OCI-LY1 (cell line): ENCODE data around the gene CLVS2.

Experiments
- H2AFZ ChIP-seq: fragments of 200-600 bp; sonication (generic), shearing (Covaris generic); 2 replicates; pipeline ENCODE4 v1.6.0; 2014; ENCODE audit warnings: antibody characterized with exemption, mild to moderate bottlenecking, low read length
- H3F3A ChIP-seq: fragments of 200-600 bp; sonication (generic), shearing (Covaris generic); 2 replicates; pipeline ENCODE4 v1.6.0; 2014; ENCODE audit warnings: mild to moderate bottlenecking, antibody characterized with exemption, low read length, moderate library complexity; ENCODE audit not compliant: insufficient read depth
- H3K27ac ChIP-seq: fragments of 200-600 bp; sonication (generic); 2 replicates; pipeline ENCODE4 v1.5.1; 2014; ENCODE audit warnings: low read length, mixed run types, mild to moderate bottlenecking, low read depth; ENCODE audit not compliant: poor library complexity, severe bottlenecking
- H3K27me3 ChIP-seq: fragments of 200-600 bp; sonication (generic); 2 replicates; pipeline ENCODE4 v1.6.0; 2014; ENCODE audit warnings: antibody characterized with exemption, mild to moderate bottlenecking, low read length, moderate library complexity; ENCODE audit not compliant: insufficient read depth
- H3K36me3 ChIP-seq: fragments of 200-600 bp; sonication (generic); 2 replicates; pipeline ENCODE4 v1.6.1; 2014; ENCODE audit warnings: mild to moderate bottlenecking, antibody characterized with exemption, low read length, moderate library complexity, mixed read lengths; ENCODE audit not compliant: insufficient read depth
- H3K4me1 ChIP-seq: fragments of 200-600 bp; sonication (generic); 2 replicates; pipeline ENCODE4 v1.5.1; 2014; ENCODE audit warnings: mild to moderate bottlenecking, low read length, moderate library complexity; ENCODE audit not compliant: insufficient read depth, severe bottlenecking
- H3K4me2 ChIP-seq: fragments of 200-600 bp; sonication (generic), shearing (Covaris generic); 2 replicates; pipeline ENCODE4 v1.6.1; 2014; ENCODE audit warnings: low read length
- H3K4me3 ChIP-seq: fragments of 200-600 bp; sonication (generic); 2 replicates; pipeline ENCODE4 v1.5.1; 2014; ENCODE audit warnings: low read length, low read depth, mild to moderate bottlenecking, mixed read lengths; ENCODE audit not compliant: poor library complexity, severe bottlenecking
- H3K79me2 ChIP-seq: fragments of 200-600 bp; shearing (Covaris generic); 2 replicates; pipeline ENCODE4 v1.6.1; 2016; ENCODE audit warnings: mixed run types, low read length, mixed read lengths; ENCODE audit not compliant: insufficient read depth
- H3K9ac ChIP-seq: fragments of 200-600 bp; sonication (generic), shearing (Covaris generic); 2 replicates; pipeline ENCODE4 v1.6.1; 2014; ENCODE audit warnings: mild to moderate bottlenecking, low read length, mixed read lengths
- H3K9me2 ChIP-seq: fragments of 200-600 bp; sonication (generic), shearing (Covaris generic); 2 replicates; pipeline ENCODE4 v1.6.1; 2014; ENCODE audit warnings: low read depth, mild to moderate bottlenecking, low read length, mixed read lengths
- H3K9me3 ChIP-seq: fragments of 200-600 bp; shearing (Covaris generic); 2 replicates; pipeline ENCODE4 v1.6.1; 2014; ENCODE audit warnings: low read length, mixed read lengths
- H4K20me1 ChIP-seq: fragments of 200-600 bp; sonication (generic), shearing (Covaris generic); 2 replicates; pipeline ENCODE4 v1.6.0; 2016; ENCODE audit warnings: mild to moderate bottlenecking, low read length; ENCODE audit not compliant: insufficient read depth
- EZH2 ChIP-seq: fragments of 200-600 bp; sonication (generic), shearing (Covaris generic); IDR thresholded peaks from 2 replicates; pipeline ENCODE4 v1.8.0; 2017; ENCODE audit warnings: borderline replicate concordance, mixed run types, mild to moderate bottlenecking, antibody characterized with exemption, low read length, moderate library complexity, mixed read lengths
- TF ChIP-seq, protein P1 (sequence below): fragments of 200-600 bp; sonication (generic), shearing (Covaris generic); IDR thresholded peaks from 2 replicates; pipeline ENCODE4 v1.5.1; 2017; ENCODE audit warnings: mild to moderate bottlenecking, antibody characterized with exemption, low read length, moderate library complexity, mixed read lengths

The CLVS2 gene

DNA sequence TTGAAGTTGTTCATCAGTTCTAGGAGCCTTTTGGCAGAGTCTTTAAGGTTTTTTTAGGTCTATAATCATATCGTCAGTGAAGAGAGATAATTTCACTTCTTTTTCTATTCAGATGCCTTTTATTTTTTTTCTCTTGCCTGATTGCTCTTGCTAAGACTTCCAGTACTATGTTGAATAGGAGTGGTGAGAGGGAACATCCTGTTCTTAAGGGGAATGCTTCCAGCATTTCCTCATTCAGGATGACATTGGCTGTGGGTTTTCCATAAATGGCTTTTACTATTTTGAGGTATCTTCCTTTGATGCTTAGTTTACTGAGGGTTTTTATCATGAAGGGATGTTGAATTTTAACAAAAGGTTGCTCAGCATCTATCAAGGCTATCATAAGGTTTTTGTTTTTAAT is 109.5 kb downstream of the CLVS2 start:
- Histone ChIP-seq H3K9ac (no peak overlapping the region), H3K9me3 (no peaks in the 10 kb centered on the region), H3K79me2 (no peaks in the 10 kb centered on the region), H3K4me3 (no peak overlapping the region), H3K4me2 (no peak overlapping the region), H3K9me2 (no peaks in the 10 kb centered on the region), H3K36me3 (no peaks in the 10 kb centered on the region), H3K4me1 (no peaks in the 10 kb centered on the region), H2AFZ (no peak overlapping the region), H3K27me3 (no peaks in the 10 kb centered on the region), H3K27ac (no peak overlapping the region), H4K20me1 (no peaks in the 10 kb centered on the region), H3F3A (no peaks in the 10 kb centered on the region)
- no peak for TF ChIP-seq EZH2
- TF ChIP-seq, protein P1, sequence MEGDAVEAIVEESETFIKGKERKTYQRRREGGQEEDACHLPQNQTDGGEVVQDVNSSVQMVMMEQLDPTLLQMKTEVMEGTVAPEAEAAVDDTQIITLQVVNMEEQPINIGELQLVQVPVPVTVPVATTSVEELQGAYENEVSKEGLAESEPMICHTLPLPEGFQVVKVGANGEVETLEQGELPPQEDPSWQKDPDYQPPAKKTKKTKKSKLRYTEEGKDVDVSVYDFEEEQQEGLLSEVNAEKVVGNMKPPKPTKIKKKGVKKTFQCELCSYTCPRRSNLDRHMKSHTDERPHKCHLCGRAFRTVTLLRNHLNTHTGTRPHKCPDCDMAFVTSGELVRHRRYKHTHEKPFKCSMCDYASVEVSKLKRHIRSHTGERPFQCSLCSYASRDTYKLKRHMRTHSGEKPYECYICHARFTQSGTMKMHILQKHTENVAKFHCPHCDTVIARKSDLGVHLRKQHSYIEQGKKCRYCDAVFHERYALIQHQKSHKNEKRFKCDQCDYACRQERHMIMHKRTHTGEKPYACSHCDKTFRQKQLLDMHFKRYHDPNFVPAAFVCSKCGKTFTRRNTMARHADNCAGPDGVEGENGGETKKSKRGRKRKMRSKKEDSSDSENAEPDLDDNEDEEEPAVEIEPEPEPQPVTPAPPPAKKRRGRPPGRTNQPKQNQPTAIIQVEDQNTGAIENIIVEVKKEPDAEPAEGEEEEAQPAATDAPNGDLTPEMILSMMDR, result no peak

- Histone ChIP-seq H3K79me2 (no peaks in the 10 kb centered on the region), H3K9me3 (no peaks in the 10 kb centered on the region), H2AFZ (no peak overlapping the region), H3F3A (no peaks in the 10 kb centered on the region), H3K4me2 (no peak overlapping the region), H3K9me2 (no peaks in the 10 kb centered on the region), H3K9ac (no peak overlapping the region), H3K27ac (no peak overlapping the region), H3K4me3 (no peak overlapping the region), H3K4me1 (no peaks in the 10 kb centered on the region), H4K20me1 (no peaks in the 10 kb centered on the region), H3K36me3 (no peaks in the 10 kb centered on the region), H3K27me3 (no peaks in the 10 kb centered on the region)
- no peak for TF ChIP-seq EZH2
- TF ChIP-seq, protein P1, result no peak
Observed at GRCh38 chr6:123116370-123116769, 120.3 kb downstream of the CLVS2 start.

- Histone ChIP-seq H3K4me1 (no peaks in the 10 kb centered on the region), H3K9me3 (no peaks in the 10 kb centered on the region), H2AFZ (no peak overlapping the region), H3K36me3 (no peaks in the 10 kb centered on the region), H3K9ac (no peak overlapping the region), H4K20me1 (no peaks in the 10 kb centered on the region), H3K4me2 (no peak overlapping the region), H3K27ac (no peak overlapping the region), H3F3A (no peaks in the 10 kb centered on the region), H3K79me2 (no peaks in the 10 kb centered on the region), H3K27me3 (no peaks in the 10 kb centered on the region), H3K9me2 (no peaks in the 10 kb centered on the region), H3K4me3 (no peak overlapping the region)
- TF ChIP-seq, protein P1, result no peak
- no peak for TF ChIP-seq EZH2
Observed at GRCh38 chr6:123117145-123117908, 121.3 kb downstream of the CLVS2 start.
